Nephron progenitor cell (in vitro differentiated cells): ENCODE measurements around the gene SLC12A2.

ENCODE experiments used
- DNase-seq: peaks from one replicate; pipeline ENCODE4 v3.0.0; 2021
- H3K27ac Mint-ChIP-seq: 2 replicates; pipeline ENCODE4 v1.8.0; 2021; ENCODE audit warnings: mild to moderate bottlenecking, moderate library complexity, mixed read lengths
- H3K27me3 Mint-ChIP-seq: 2 replicates; pipeline ENCODE4 v1.8.0; 2021; ENCODE audit warnings: mild to moderate bottlenecking, low read depth, mixed read lengths; ENCODE audit not compliant: poor library complexity
- H3K36me3 Mint-ChIP-seq: 2 replicates; pipeline ENCODE4 v1.8.0; 2021; ENCODE audit warnings: low read depth, mixed read lengths
- H3K4me1 Mint-ChIP-seq: 2 replicates; pipeline ENCODE4 v1.8.0; 2021; ENCODE audit warnings: mixed read lengths
- H3K4me3 Mint-ChIP-seq: 2 replicates; pipeline ENCODE4 v1.8.0; 2021; ENCODE audit warnings: mild to moderate bottlenecking, moderate library complexity, mixed read lengths
- H3K9me3 Mint-ChIP-seq: 2 replicates; pipeline ENCODE4 v1.8.0; 2021; ENCODE audit warnings: mild to moderate bottlenecking, moderate library complexity, mixed read lengths
- CTCF ChIP-seq: fragments of 200-600 bp; sonication (generic); IDR thresholded peaks from 2 replicates; pipeline ENCODE4 v1.5.0; 2021; ENCODE audit warnings: antibody characterized with exemption

The SLC12A2 gene

GRCh38 chr5:128174951-128175350, 91.4 kb downstream of the SLC12A2 start:
- Mint-ChIP-seq H3K4me3 (no peak overlapping the region), H3K27ac (peak overlapping the region; percentile 69), H3K4me1 (no peaks in the 10 kb centered on the region), H3K9me3 (peaks cover 4% of the 10 kb centered on the region), H3K27me3 (no peaks in the 10 kb centered on the region), H3K36me3 (peaks cover 33% of the 10 kb centered on the region)
- TF ChIP-seq CTCF, result no peak
- DNase-seq, result no peak

GRCh38 chr5:128192368-128192767, 108.8 kb downstream of the SLC12A2 start:
- Mint-ChIP-seq H3K36me3 (peaks cover 17% of the 10 kb centered on the region), H3K9me3 (no peaks in the 10 kb centered on the region), H3K4me3 (no peak overlapping the region), H3K27me3 (no peaks in the 10 kb centered on the region), H3K4me1 (peaks cover 12% of the 10 kb centered on the region), H3K27ac (no peak overlapping the region)
- TF ChIP-seq CTCF, result no peak
- no peak for DNase-seq

GRCh38 chr5:128193665-128194390, 110.3 kb downstream of the SLC12A2 start:
- Mint-ChIP-seq H3K27ac (peak overlapping the region; percentile 64), H3K4me1 (peaks cover 13% of the 10 kb centered on the region), H3K27me3 (no peaks in the 10 kb centered on the region), H3K9me3 (no peaks in the 10 kb centered on the region), H3K36me3 (peaks cover 9% of the 10 kb centered on the region), H3K4me3 (no peak overlapping the region)
- TF ChIP-seq CTCF, result no peak
- DNase-seq, result no peak

GRCh38 chr5:128195316-128195715, 111.8 kb downstream of the SLC12A2 start:
- Mint-ChIP-seq H3K4me3 (no peak overlapping the region), H3K9me3 (no peaks in the 10 kb centered on the region), H3K27ac (no peak overlapping the region), H3K4me1 (peaks cover 18% of the 10 kb centered on the region), H3K27me3 (peaks cover under 1% of the 10 kb centered on the region), H3K36me3 (peaks cover 11% of the 10 kb centered on the region)
- no peak for DNase-seq
- no peak for TF ChIP-seq CTCF

- Mint-ChIP-seq H3K4me3 (no peak overlapping the region), H3K27me3 (peaks cover 8% of the 10 kb centered on the region), H3K27ac (no peak overlapping the region), H3K9me3 (no peaks in the 10 kb centered on the region), H3K36me3 (peaks cover 11% of the 10 kb centered on the region), H3K4me1 (peaks cover 23% of the 10 kb centered on the region)
- no peak for TF ChIP-seq CTCF
- no peak for DNase-seq
These were observed 112.5 kb downstream of the SLC12A2 start for GRCh38 chr5:128196080-128196479.

- no peak for DNase-seq
These were observed 113.2 kb downstream of the SLC12A2 start for GRCh38 chr5:128196791-128197190.

More at GRCh38 chr5:128196791-128197190, 113.2 kb downstream of the SLC12A2 start:
- Mint-ChIP-seq H3K36me3 (peaks cover 11% of the 10 kb centered on the region), H3K4me3 (no peak overlapping the region), H3K27ac (no peak overlapping the region), H3K9me3 (no peaks in the 10 kb centered on the region), H3K4me1 (peaks cover 29% of the 10 kb centered on the region), H3K27me3 (peaks cover 9% of the 10 kb centered on the region)
- TF ChIP-seq CTCF, result no peak
